Hepatocyte (in vitro differentiated cells): ENCODE results near the gene KRTAP9-8.
"Not testable (repeated sequence)": the region's sequence is repeated elsewhere in the genome, so short reads cannot be mapped to it uniquely, and the experiment has no call there.

Experiments
- CTCF ChIP-seq: fragments of 200-600 bp; sonication (generic); IDR thresholded peaks from 2 replicates; pipeline ENCODE4 v1.5.1; 2016; ENCODE audit warnings: antibody characterized with exemption, mild to moderate bottlenecking; ENCODE audit not compliant: poor library complexity
- EZH2 ChIP-seq: fragments of 200-600 bp; sonication (generic); IDR thresholded peaks from 2 replicates; pipeline ENCODE4 v1.6.1; 2016; ENCODE audit warnings: antibody characterized with exemption, mild to moderate bottlenecking, borderline replicate concordance
- EZH2phosphoT487 ChIP-seq: fragments of 200-600 bp; sonication (generic); IDR thresholded peaks from one replicate; pipeline ENCODE4 v1.6.1; 2018; ENCODE audit warnings: antibody characterized with exemption, mild to moderate bottlenecking, low read depth, moderate library complexity; ENCODE audit not compliant: unreplicated experiment, severe bottlenecking

- TF ChIP-seq CTCF, EZH2, EZH2phosphoT487: not testable (repeated sequence)
Measured at GRCh38 chr17:41246995-41247787, 9.4 kb downstream of the KRTAP9-8 start.
